Head of caudate nucleus (tissue), 42 donors: ENCODE measurements around the gene STAB1.

Source experiments
- DNase-seq, 42 donors: peaks; one replicate each; pipeline versions ENCODE4 v3.0.0 to v3.0.0-alpha.2; 2020 to 2021; ENCODE audit warnings: mixed read lengths in 7 of 42
- intact Hi-C: fragments of 100-400 bp; cut with DNase I; formaldehyde crosslinking; loops from one replicate; pipeline ENCODE4 v1.15.0; 2022

The STAB1 gene

DNA sequence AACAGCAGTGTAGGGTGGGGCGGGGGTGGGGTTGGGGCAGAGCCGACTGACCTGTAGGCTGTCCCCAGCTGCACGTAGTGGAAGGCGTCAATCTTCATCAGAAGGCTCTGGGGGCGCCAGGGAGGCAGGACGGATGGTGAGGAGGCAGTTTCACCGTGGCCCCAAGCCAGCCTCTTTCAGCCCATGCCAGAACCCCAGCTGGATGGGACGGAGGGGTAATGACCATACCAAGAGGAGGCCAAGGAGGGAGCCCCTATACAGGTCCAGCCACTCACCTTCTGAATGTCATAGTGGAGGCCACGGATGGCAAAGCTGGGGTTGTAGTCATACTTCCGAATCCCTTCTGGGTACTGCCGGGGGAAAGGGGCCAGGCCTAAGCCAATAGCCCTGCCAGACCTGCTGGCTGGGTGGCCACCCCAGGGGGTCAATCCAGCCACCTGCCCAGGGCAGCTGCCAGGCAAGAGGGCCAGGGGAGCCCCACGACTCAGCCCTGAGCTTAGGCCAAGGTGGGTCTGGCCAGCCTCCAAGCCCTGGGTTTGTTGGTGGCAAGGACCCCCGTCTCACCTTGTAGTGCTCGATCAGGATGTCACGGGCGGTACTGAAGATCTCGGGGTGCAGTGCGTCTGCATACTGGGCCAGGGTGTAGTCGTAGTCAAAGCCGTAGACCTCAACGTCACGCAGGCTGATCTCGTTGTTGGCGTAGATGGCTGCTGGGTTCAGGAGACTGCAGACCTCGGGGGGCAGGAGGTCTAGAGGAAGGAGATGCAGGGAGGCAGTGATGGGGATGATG is 33.6 kb downstream of the STAB1 start:
- intact Hi-C loops, result no loop called here
- DNase-seq, result peak in 2 of 42 donors; percentile 4 to 29

- intact Hi-C loops, result no loop called here
- DNase-seq, result peak in 4 of 42 donors; percentile 3 to 20 (median 11)
These were observed 34.5 kb downstream of the STAB1 start for GRCh38 chr3:52529376-52530333.

DNA sequence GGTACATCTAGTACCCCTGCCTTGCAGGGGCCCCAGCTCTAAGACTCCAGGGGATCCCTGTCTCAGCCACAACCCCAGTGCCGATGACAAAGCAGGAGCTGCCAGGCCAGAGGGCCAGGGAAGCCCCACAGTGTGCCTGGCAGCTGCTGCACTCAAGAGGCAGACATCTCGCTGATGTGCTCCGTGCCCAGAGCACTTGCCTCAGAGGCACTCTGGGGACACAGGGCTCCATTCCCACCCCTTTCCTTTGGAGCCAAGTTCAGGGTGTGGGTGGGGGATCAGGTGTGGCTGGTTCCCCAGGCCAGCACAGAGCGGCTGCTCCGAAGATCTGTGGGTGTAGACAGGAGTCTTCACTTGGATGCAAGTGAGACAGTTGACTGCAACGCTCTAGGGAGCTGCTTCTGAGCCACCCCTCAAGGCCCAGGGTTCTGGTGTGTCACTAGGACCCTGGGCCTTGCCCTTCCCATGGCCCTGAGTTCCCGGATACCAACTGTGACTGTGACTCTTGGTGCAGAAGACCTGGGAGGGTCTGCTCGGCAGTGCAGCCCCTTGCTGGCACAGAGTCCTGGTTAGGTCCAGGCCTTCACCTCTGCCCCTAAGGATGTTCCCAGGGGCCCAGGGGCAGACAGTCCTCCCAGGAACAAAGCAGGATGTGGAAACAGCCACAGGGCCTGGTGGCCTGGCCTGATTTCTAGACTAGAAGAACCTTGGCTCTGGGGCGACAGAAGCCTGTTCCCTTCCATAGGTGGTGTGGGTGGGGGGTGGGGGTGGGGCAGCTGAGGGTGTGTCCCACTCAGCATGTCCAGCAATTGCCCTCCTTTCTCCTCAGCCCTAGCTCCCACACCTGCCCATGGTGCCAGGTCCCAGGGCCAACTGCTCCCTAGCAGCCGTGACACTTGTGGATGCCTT is 36.0 kb downstream of the STAB1 start:
- intact Hi-C loops, result no loop called here
- DNase-seq, result peak in 19 of 42 donors; percentile 5 to 57 (median 28)

DNA sequence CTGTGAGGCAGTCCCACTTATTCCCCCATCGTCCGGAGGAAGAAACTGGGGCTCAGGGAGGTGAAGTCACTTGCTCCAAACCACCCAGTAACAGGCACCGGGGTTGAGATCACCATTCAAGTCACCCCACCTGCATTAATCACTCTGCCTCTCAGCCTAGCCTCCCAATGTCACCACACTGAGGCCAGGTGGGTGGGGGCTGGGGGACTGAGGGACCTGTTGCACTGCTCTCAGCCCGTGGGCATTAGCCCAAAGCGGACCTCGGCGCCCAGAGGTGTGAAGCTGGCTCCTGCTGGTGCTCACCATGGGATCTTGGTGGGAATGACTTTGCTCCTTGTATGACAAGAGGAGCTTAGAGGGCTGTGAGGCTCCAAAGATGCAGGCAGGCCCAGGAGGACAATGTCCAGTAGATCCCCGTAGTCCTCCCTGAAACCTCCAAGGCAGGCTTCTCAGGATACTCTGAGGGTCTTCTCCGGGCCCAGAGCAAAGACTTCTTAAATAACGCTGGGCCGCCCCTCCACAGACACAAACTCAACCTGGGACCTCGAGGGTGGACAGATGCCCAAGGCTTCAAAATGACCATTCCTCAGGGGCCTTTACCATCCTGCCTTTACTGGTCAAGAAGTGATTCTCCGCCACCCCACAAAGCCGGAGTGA is 36.9 kb downstream of the STAB1 start:
- intact Hi-C loops, result no loop called here

GRCh38 chr3:52532517-52532837 is 37.3 kb downstream of the STAB1 start:
- intact Hi-C loops, result no loop called here
- peak in 7 of 42 donors; percentile 4 to 33 (median 19) for DNase-seq

More for the DNA sequence above, 36.9 kb downstream of the STAB1 start:
- peak in 11 of 42 donors; percentile 3 to 36 (median 13) for DNase-seq

DNA sequence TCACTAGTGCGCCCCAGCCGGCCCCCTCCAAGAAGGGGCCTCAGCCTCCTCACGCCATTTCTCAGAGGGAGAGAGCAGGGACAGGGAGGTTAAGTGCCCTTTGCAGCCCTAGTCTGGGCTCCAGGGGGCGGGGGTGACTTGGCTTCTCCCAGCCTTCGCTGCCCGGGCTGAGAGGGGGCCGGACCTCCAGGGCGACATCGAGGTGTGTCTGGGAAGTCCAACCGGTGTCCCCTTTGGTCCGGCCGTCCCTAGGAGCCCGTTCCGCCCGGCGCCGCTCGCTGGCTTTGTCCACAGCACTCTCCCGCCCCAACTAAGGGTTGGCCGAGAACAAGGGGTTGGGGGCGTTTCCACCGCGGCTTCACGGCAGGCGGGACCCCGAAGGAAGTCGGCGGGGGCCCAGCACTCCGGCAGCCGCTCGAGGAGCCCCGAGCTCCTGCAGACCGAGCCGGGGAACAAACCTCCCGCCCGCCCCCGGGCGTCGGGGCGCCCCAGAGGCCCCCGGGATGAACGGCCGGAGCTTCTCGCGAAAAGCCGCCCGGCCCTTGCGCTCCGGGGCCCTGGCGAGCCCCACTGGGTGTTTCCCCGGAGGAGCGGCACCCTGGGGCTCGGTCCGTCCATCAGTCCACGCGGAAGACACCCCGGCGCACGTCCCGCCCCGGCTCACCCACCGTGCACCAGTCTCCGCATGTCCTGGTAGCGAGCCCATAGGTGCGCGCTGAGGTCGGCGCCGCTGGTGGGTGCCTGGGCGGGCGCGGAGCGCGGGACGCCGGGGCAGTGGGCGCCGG is 37.9 kb downstream of the STAB1 start:
- intact Hi-C loops, result no loop called here
- peak in 10 of 42 donors; percentile 12 to 45 (median 24) for DNase-seq

- peak in 40 of 42 donors; percentile 19 to 87 (median 66) for DNase-seq
- intact Hi-C loops, result no loop called here
These were observed 38.6 kb downstream of the STAB1 start, which contains the start of gene NT5DC2 for GRCh38 chr3:52533623-52534280. NT5DC2 (minus strand) TSS chr3:52533857; CDS start chr3:52533737, 120 bp downstream.

DNA sequence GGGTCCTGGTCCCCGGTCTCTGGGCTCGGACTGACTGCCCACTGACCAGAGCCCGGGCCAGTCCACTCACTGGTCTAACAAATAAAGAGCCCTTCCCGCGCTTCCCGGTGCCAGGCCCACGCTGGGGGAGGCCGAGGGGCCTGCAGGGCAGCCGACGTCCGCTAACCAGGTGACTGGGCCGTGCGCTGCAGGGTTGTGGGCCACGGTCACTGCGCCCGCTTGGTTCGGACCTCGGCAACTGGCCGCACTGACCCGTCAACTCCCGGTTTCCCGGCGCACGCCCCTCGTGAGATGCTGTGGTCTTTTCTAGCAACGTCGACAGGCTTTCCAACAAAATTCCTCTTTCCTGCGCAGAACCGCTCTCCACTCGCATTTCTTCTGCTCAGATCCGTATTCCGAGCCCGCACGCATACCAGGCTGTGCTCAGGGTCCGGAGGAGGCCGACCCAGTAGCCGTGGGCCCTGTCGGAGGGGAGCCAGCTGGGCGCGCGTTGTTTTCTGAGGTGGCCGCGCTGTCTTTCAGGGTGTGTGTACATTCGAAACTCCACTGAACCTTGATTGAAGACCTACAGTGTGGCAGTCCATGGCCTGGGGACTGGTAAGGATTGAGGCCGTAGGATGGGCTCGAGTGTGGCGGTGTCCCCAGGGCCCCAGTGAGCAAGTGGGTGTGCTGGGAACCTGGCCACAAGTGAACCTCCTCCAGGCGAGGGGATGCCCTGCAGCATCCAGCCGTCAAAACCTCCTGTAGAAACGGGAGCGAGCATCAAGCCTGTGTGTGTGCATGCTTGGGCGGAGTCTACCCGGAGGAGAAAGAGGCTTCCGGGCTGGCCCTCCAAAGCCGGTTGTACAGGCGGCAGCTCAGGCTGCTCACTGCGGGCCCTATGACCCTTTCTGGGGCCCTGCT is 39.4 kb downstream of the STAB1 start:
- intact Hi-C loops, result loop anchor here (5.0 kb wide), 2 partner anchors 63 to 77 kb away; partner anchors contain the start of gene NISCH
- DNase-seq, result peak in 18 of 42 donors; percentile 7 to 52 (median 30)

- intact Hi-C loops, result loop anchor here (2.0 to 5.0 kb wide), 3 partner anchors 62 to 147 kb away; partner anchors contain the start of gene NISCH
- peak in 12 of 42 donors; percentile 2 to 31 (median 10) for DNase-seq
These were observed 40.4 kb downstream of the STAB1 start for GRCh38 chr3:52535411-52536111.

GRCh38 chr3:52536112-52536368 is 40.9 kb downstream of the STAB1 start:
- DNase-seq, result no peak
- intact Hi-C loops, result loop anchor here (2.0 to 5.0 kb wide), 3 partner anchors 61 to 147 kb away; partner anchors contain the start of gene NISCH

GRCh38 chr3:52536369-52537164 is 41.4 kb downstream of the STAB1 start, which contains the start of gene UQCC5:
UQCC5 (plus strand) TSS chr3:52536605; CDS start chr3:52536756, 151 bp downstream.
- intact Hi-C loops, result loop anchor here (2.0 to 5.0 kb wide), 3 partner anchors 61 to 146 kb away; partner anchors contain the start of gene NISCH

GRCh38 chr3:52537165-52537620 is 42.1 kb downstream of the STAB1 start:
- DNase-seq, result peak in 3 of 42 donors; percentile 6 to 22 (median 16)
- intact Hi-C loops, result loop anchor here (2.0 to 5.0 kb wide), 3 partner anchors 60 to 146 kb away; partner anchors contain the start of gene NISCH

More at GRCh38 chr3:52536369-52537164, 41.4 kb downstream of the STAB1 start, which contains the start of gene UQCC5:
- peak; percentile 93 to 98 (median 97) for DNase-seq

GRCh38 chr3:52537726-52538421 is 42.7 kb downstream of the STAB1 start:
- peak in 13 of 42 donors; percentile 7 to 65 (median 18) for DNase-seq
- intact Hi-C loops, result loop anchor here (2.0 to 5.0 kb wide), 3 partner anchors 59 to 145 kb away; partner anchors contain the start of gene NISCH
